Stimulated activated CD4-positive, alpha-beta T cell treated with anti-CD3 and anti-CD28 coated beads, Interleukin-4, amount 100 ng/mL, for 1 hour (primary cell): Measurements from ENCODE around the gene ST3GAL5.

Experiments used
- DNase-seq: peaks from one replicate; pipeline ENCODE4 v3.0.0-alpha.2; 2020

The ST3GAL5 gene

DNA sequence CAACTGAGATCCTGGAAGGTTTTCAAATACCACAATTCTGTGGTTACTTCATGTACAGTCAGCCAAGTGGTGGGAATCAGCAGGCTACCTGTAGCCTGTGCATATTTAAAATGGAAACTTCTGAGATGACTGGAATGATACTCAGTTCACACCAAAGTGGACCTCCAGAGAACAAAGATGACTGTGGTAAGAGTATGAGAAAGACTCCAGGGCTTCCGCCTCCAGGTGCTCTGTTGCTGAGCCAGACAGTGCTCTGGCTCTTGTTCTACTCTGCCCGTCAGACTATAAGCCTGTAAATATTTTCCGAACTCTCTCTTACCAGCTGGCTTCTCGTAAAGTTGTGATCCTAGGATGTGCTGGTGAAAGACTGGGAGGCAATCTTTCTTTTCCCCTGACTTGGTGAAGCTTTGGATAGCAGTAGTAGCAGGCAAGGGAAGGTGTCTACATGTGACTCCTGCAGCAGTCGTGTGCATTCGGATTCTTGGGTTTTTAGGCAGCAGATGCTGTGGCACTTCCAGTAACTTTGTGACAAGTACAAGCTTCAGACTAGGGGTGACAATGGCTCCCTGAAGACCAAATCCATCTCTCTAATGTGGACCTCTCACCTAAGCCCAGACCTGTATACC lies 23.1 kb downstream of the ST3GAL5 start:
- DNase-seq, result no peak

DNA sequence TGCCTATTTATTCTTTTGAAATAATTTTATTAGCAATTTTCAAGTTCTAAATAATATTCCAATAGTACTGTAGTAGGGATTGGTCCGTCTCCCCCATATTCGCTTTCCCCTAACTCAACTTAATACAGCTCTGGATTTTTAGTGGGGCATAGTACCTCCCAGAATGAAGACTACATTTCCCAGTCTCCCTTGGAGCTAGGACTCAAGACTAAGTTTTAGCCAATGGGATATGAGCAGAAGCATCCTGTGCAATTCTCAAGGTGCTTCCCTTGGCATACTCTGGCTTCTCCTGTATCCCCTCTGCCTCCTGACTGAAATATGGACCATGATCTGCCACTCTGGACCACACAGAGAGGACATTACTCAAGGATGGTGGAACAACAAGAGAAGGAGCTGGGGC lies 24.1 kb downstream of the ST3GAL5 start:
- DNase-seq, result no peak

DNA sequence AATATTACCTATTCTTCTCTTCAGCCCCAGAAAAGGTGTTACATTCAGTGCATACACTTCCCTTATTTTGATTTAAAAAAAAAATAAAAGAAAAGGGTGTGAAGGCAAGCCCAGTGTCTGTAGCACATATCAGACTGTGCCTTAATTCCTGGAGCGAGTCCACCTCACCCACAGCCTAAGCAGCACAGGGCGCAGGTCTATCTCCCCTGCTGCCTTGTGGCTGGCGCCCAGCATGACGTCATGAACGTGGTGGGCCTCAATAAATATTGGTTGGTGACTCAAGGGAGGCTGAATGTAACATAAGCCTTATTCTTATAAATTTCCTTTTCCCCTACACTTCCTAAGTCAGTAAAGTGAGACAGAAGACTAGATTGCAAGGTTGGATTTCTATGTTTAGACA lies 26.4 kb downstream of the ST3GAL5 start:
- no peak for DNase-seq

- no peak for DNase-seq
Measured at GRCh38 chr2:85861650-85862049, 27.1 kb downstream of the ST3GAL5 start.

- no peak for DNase-seq
Measured at GRCh38 chr2:85861180-85861579, 27.6 kb downstream of the ST3GAL5 start.

- DNase-seq, result no peak
Measured at GRCh38 chr2:85858841-85859240, 29.9 kb downstream of the ST3GAL5 start.

DNA sequence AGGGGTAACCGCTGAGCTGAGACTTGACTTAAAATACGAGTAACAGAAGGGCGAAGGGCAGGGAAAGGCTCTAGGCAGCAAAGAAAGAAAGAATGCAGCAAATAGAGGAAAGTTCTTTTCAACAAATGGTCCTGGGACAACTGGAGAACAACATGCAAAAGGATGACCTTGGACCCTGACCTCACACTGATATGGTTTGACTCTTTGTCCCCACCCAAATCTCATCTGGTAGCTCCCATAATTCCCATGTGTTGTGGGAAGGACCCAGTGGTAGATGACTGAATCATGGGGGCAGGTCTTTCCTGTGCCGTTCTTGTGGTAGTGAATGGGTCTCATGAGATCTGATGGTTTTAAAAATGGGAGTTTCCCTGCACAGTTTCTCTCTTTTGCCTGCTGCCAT lies 33.9 kb downstream of the ST3GAL5 start:
- no peak for DNase-seq

DNA sequence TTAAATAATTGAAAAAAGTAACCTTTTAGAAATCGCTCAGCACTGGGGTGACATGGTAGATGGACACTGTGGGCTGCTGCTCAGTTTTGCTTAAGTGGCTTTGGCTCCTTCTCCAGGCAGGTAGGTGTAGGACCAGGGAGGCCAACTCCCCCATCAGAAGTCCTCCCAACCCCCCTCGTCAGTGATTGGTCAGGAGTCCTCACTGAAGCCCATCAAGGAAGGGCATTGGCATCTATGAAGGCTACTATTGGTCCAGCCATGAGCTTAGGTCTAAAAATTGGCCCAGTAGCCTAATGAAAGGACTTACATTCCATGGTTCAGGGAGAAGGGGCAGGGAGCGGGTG lies 34.7 kb downstream of the ST3GAL5 start:
- no peak for DNase-seq

DNA sequence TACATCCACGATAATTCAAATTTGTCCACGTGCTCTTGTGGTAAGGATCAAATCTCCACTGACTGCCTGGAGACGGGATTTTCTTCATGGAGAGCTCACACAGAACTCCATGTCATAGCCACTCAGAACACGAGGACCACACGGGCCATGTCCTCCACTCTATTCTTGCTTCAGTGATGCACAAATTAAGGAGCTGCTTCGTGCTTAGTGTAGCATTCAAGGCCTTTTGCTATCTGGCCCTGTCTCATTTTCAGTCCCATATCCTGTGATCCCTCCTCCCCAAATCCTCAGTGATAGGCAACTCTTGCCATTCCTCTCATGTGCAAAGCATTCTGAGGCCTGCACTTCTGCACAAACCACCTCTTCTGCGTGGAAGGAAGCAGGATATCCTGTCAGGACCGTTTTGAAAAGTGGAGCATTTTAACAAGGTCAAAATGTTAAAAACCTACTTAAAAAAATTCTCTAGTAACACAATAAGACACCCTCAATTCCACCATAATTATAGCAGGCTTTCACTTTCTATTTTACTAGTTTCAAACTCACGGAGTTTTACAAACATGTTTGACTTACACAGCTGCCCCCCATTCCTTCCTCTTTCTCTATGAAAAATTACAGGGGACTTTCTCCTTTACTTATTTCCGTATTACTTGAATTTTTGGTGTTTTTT lies 35.2 kb downstream of the ST3GAL5 start:
- no peak for DNase-seq

GRCh38 chr2:85852937-85853498 lies 35.8 kb downstream of the ST3GAL5 start:
- peak; percentile 51 for DNase-seq

- DNase-seq, result no peak
Measured at GRCh38 chr2:85852152-85852840, 36.5 kb downstream of the ST3GAL5 start.

GRCh38 chr2:85851253-85852151 lies 37.3 kb downstream of the ST3GAL5 start:
- no peak for DNase-seq

DNA sequence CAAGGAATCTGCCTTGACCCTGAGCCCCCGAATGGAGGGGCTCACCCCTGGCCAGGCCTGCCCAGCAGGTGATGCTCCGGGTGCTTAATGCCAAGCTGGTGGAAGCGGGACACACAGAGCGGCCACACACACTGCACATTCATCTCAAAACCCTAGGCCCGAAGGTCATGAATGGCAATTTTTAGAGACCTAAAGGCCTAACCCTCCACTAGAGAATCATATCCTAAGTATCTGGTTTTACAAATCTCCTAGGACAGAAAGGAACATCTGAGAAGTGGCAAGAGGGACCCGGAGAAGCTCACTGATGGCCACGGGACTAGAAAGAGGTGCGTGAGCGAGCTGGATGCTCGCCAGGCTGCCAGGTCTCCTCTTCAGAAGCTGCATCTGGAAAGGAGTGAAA lies 38.3 kb downstream of the ST3GAL5 start:
- no peak for DNase-seq

DNA sequence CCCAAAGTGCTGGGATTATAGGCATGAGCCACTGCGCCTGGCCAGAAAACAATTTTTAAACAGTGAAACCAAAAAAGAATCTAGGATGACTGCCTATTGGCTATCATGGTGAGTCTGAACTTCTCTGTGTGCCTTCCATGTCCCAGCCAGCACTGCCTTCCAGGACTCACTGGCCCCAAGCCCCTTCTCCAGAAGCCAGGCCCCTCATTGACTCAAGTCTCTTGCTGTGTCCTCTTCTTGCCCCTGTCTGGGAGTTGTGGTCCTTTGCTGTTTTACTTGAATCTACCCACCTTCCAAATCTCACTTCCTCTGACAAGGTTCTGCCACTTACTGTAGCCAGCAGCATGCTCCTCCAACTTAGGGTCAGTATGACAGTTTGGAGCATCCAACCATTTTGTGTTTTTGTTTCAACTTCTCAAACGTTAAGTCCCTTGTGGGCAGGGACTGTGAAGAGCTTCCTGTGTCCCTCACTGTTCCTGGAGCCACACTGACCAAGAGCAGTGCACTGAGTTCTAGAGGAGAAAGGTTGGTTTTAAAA lies 41.7 kb downstream of the ST3GAL5 start:
- DNase-seq, result no peak

- DNase-seq, result no peak
Measured at GRCh38 chr2:85846411-85846810, 42.4 kb downstream of the ST3GAL5 start.

DNA sequence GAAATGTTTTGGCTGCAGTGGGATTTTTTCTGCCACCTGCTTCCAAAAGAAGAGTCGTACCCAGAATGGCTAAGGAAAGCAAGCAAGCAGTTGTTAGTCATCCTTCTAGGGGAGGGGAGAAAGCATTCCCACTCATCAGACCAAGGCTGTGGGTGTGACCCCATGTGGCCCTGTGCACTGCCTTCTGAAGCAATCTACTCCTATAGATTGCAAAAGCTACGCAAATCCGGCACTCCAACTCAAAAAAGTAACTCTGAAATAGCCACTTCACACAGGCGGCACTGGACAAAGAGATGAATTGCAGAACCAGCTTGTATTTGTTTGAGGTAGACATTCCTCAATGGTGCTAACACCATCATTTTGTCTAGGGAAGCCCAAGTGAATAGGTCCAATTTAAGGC lies 44.3 kb downstream of the ST3GAL5 start:
- DNase-seq, result no peak

GRCh38 chr2:85843543-85843942 lies 45.2 kb downstream of the ST3GAL5 start:
- DNase-seq, result peak; percentile 39

- no peak for DNase-seq
Measured at GRCh38 chr2:85840091-85840490, 48.7 kb downstream of the ST3GAL5 start.

DNA sequence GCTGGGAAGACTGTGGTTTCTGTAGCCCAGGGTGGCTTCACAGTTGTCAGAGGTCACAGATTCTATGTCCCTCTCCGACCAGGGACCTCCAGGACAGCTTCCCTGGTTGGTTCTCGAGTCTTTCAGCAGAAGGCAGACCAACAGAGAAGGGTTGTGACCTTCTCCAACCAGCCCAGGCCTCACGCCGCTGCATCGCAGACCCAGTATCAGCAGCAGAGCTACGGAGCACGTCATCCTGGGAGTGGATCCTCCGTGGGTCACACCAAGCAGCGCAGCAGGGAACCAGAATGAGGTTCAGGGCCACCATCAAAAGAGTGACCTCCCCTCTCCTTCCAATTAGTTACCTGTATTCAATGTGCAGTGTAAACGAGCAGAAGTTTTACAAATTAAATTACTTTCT lies 49.3 kb downstream of the ST3GAL5 start:
- DNase-seq, result no peak

DNA sequence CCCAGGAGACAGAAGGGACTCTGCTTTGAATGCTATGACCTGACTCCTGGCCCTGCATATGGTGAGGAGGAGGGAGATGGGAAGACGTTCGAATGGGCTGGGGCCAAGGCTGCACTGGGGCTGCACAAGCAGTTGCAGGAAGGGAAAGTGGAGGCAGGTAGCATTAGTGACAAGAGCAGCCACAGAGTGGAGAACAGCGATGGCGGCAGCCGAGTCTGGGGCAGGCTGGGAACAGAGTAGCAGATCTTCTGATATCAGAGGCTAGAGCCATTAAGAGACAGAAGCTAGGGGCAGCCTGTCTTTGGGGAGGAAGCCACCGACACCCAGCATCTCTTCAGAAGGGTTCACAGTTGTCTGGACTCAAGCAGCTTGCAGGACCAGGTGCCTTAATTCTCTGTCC lies 50.1 kb downstream of the ST3GAL5 start:
- no peak for DNase-seq

- DNase-seq, result no peak
Measured at GRCh38 chr2:85838181-85838580, 50.6 kb downstream of the ST3GAL5 start.

DNA sequence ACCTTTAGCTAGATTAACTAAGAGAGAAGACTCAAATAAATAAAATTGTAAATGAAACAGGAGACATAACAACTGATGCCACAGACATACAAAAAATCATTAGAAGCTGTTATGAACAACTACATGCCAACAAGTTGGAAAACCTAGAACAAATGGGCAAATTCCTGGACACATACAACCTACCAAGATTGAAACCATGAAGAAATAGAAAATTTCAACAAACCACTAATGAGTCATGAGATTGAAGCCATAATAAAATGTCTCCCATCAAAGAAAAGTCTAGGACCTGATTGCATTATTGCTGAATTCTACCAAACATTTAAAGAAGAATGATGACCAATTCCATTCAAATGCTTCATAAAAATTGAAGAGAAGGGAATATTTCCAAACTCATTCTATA lies 54.3 kb downstream of the ST3GAL5 start:
- no peak for DNase-seq

DNA sequence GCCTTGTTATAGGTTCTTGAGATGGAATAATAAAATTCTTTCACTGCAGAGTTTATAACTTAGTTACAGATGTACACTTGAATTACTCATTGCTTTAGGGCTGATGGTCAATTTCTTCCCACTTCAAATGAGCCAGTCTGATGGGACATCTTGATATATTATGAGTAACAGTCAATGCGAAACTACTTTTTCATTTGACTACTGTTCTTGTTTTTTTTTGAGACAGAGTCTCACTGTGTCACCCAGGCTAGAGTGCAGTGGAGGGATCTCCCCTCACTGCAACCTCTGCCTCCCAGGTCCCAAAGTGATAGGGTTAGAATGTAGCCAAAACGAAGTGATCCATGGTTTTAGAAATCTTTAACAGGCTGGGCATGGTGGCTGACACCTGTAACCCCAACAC lies 57.1 kb downstream of the ST3GAL5 start:
- no peak for DNase-seq
